Activated T-cell treated with anti-CD3 and anti-CD28 coated beads, Interleukin-2, amount 50 U/mL, for 24 hours (primary cell): ENCODE results near the gene FBXW8.
A peak's percentile ranks its signal among the peaks of the same experiment; 100 is the strongest.

Experiments used
- DNase-seq: peaks from one replicate; pipeline ENCODE4 v3.0.0-alpha.2; 2020
- H3K27ac Mint-ChIP-seq: 2 replicates; pipeline ENCODE4 v1.8.0; 2020; ENCODE audit warnings: mild to moderate bottlenecking, mixed read lengths
- H3K27me3 Mint-ChIP-seq: 2 replicates; pipeline ENCODE4 v1.8.0; 2020; ENCODE audit warnings: mixed read lengths
- H3K36me3 Mint-ChIP-seq: 2 replicates; pipeline ENCODE4 v1.8.0; 2020; ENCODE audit warnings: low read depth, mixed read lengths
- H3K4me1 Mint-ChIP-seq: 2 replicates; pipeline ENCODE4 v1.8.0; 2020; ENCODE audit warnings: low read depth, mixed read lengths
- H3K4me3 Mint-ChIP-seq: 2 replicates; pipeline ENCODE4 v1.8.0; 2020; ENCODE audit warnings: mild to moderate bottlenecking, moderate library complexity, mixed read lengths
- H3K9me3 Mint-ChIP-seq: 2 replicates; pipeline ENCODE4 v1.8.0; 2020; ENCODE audit warnings: mixed read lengths

Gene FBXW8

DNA sequence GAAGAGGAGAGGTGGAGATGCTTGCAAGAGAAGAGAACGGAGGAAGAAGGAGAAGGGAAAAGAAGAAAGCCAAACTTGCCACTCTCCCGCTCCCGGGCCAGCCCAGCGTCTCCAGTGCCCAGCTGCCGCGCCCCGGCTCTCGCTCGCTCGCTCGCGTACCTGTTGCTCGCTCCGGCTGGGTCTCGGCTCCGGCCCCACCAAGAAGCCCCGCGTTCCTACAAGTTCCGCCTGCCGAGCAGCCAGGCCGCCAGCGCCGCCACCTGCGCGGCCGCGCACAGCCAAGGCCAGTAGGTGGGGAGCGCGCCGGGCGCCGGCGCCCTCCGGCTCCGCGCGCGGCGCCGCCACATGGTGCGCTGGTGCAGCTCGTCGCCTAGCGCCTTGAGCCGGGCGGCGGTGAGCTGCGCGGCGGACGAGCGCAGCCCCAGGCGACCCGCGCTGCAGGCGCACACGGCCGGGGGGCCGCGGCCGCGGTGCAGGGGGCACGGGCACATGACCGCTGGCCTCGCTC is 29.9 kb upstream of the FBXW8 start:
- Mint-ChIP-seq H3K36me3 (no peaks in the 10 kb centered on the region), H3K27ac (no peak overlapping the region), H3K9me3 (no peaks in the 10 kb centered on the region), H3K4me3 (peak overlapping the region; percentile 69), H3K27me3 (peaks cover 74% of the 10 kb centered on the region), H3K4me1 (peaks cover 35% of the 10 kb centered on the region)
- DNase-seq: peak; percentile 63

DNA sequence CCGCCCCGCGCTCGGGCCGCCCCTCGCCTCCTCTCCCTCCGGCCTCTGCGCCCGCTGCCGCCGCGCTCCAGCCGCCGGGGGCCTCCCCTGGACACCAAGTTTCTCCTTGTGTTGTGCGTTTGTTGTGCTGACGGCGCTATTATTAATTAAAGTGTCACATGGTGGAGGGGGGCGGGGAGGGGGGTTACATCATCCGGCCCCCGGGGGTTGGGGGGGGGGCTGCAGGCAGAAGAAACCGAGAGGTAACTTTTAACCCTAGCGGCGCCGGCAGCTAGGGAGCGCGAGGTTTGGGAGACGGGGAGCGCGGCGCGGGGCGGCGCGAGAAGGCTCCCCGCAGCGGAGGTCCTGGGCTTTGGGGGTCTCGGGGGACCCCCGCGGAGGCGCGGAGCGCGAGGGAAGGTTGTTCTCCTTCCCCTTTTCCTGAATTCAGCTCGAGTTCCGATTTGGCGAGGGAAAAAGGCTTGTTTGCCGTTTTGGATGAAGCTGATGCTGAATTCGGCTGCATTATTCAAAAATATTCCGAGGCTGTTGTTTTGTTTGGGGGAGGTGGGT is 29.3 kb upstream of the FBXW8 start, which contains the start of gene HRK:
TSS of gene HRK (minus strand) at position 117 of the 552 bp plus-strand sequence. CDS start 134 bp downstream, outside the sequence.
- Mint-ChIP-seq H3K9me3 (no peaks in the 10 kb centered on the region), H3K4me3 (peak within 1 kb of the TSS; percentile 69), H3K27ac (no peak within 1 kb of the TSS), H3K4me1 (peaks cover 35% of the 10 kb centered on the region), H3K27me3 (peaks cover 69% of the 10 kb centered on the region), H3K36me3 (no peaks in the 10 kb centered on the region)
- DNase-seq: no peak

DNA sequence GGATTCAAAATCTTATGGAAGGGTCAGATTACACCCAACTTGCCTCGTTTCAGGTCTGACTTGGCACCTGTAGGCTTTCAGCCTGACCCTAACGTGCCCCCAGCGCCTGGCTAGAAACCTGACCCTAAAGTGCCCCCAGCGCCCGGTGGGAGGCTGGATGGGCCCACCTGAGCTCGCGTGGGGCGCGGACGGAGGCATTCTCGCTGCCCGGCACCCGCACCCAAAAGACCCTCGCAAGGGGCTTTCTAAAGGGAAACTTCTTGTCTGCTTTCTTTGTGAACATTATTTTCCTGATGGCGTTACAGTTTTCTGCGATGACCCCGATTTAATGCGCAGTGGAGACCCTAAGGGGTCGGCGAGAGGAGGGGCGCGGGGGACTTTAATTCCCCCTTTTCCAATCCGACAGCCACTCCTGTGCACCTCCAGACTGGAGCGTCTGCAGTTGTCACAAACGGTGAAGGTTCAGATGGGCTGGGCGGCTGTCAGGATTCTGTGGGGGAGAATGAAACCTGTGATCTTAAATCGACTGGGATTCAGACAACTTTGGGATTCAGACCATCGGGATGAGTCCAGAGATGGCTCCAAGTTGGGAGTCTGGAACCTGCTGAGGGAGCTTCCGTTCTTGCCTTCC is 28.8 kb upstream of the FBXW8 start:
- Mint-ChIP-seq H3K4me1 (peaks cover 35% of the 10 kb centered on the region), H3K27me3 (peaks cover 67% of the 10 kb centered on the region), H3K4me3 (peak overlapping the region; percentile 57), H3K36me3 (no peaks in the 10 kb centered on the region), H3K9me3 (no peaks in the 10 kb centered on the region), H3K27ac (no peak overlapping the region)
- DNase-seq: no peak

DNA sequence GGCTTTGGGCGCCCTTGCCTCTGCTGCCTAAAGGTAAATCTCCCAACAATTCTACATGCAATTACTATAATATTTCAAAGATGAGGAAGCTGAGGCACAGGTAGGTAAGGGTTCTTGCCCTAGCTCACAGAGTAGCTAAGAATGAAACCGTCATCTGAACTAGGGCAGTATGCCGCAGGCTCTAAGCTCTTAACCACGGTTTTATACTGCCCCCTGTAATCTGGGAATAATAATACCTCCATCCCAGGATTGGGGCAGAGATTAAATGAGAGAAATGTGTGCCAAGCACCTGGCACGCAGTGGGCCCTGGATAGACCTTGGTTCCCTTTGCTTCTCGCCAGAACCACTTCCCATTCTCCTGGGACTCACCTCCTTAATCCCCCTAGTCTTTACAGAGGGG is 28.0 kb upstream of the FBXW8 start:
- Mint-ChIP-seq H3K36me3 (no peaks in the 10 kb centered on the region), H3K4me1 (peaks cover 35% of the 10 kb centered on the region), H3K27me3 (peaks cover 65% of the 10 kb centered on the region), H3K27ac (no peak overlapping the region), H3K9me3 (no peaks in the 10 kb centered on the region), H3K4me3 (no peak overlapping the region)
- no peak for DNase-seq

DNA sequence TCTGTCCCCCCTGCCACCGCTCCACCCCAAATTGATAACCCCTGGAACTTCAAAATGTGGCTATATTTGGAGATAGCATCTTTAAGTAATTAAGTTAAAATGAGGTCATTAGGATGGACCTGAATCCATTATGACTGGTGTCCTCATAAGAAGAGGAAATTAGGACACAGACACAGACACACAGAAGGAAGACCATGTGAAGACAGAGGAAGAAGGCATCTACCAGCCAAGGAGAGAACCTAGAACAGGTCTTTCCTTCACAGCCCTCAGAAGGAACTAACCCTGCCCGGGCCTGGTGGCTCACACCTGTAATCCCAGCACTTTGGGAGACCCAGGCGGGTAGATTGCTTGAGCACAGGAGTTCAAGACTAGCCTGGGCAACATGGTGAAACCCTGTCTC is 25.9 kb upstream of the FBXW8 start:
- no peaks in the 10 kb centered on the region for H3K36me3 Mint-ChIP-seq
- no peak overlapping the region for H3K4me3 Mint-ChIP-seq
- no peak overlapping the region for H3K27ac Mint-ChIP-seq
- peaks cover 49% of the 10 kb centered on the region for H3K27me3 Mint-ChIP-seq
- peaks cover 19% of the 10 kb centered on the region for H3K4me1 Mint-ChIP-seq
- DNase-seq: no peak
- no peaks in the 10 kb centered on the region for H3K9me3 Mint-ChIP-seq

DNA sequence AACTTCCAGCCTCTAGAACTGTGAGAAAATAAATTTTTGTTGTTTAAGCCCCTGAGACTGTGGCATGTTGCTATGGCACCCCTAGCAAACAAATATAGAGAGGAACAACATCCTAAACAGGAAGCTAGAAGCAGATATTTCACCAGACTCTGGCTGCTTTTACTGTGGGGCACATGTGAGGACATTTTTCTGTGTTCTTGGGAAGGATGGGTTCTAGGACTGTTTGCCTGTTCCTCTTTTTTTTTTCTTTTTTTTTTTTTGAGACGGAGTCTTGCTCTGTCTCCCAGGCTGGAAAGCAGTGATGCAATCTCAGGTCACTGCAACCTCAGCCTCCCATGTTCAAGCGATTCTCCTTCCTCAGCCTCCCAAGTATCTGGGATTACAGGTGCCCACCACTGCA is 25.3 kb upstream of the FBXW8 start:
- Mint-ChIP-seq H3K9me3 (peaks cover 2% of the 10 kb centered on the region), H3K4me3 (no peak overlapping the region), H3K36me3 (no peaks in the 10 kb centered on the region), H3K4me1 (peaks cover 13% of the 10 kb centered on the region), H3K27ac (no peak overlapping the region), H3K27me3 (peaks cover 43% of the 10 kb centered on the region)
- no peak for DNase-seq

DNA sequence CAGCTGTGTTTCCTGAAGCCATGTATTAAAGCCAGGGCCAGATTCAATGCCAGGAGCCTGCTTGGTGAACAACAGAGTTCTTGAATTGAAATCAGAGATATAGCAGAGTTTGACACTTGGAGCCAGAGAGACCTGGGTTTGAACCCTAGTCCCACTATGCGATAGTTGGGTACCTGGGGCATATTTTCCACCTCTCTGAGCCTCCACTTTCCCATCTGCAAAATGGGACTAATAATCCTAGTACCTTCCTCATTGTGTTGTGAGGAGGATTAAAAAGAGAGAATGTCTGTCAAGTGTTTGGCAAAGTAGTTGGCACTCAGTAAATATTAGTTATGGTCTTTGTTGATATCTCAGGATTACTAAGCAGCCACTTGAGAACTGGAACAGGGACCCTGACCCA is 23.5 kb upstream of the FBXW8 start:
- Mint-ChIP-seq H3K4me3 (no peak overlapping the region), H3K27ac (no peak overlapping the region), H3K36me3 (no peaks in the 10 kb centered on the region), H3K4me1 (peaks cover 4% of the 10 kb centered on the region), H3K27me3 (peaks cover 32% of the 10 kb centered on the region), H3K9me3 (peaks cover 2% of the 10 kb centered on the region)
- DNase-seq: no peak

DNA sequence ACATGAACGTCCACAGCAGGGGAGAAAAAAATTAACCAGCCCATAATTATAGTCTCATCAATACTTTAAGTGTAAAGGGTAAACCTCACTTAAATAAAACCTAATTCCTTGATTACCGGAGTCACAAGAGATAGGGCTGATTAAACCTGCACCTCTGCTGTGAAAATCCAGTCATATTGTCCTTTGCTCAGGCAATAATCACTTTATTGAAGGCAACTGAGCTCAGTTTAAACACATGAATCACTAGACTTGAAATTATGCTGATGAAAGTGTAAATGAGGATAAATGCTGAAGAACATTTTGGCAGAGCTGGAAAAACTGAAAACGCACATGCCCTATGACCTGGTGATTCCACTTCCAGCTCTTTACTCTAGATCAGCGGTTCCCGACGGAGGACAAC is 22.9 kb upstream of the FBXW8 start:
- no peak for DNase-seq
- H3K4me1 Mint-ChIP-seq: no peaks in the 10 kb centered on the region
- no peaks in the 10 kb centered on the region for H3K36me3 Mint-ChIP-seq
- peaks cover 2% of the 10 kb centered on the region for H3K9me3 Mint-ChIP-seq
- H3K4me3 Mint-ChIP-seq: no peak overlapping the region
- H3K27me3 Mint-ChIP-seq: peaks cover 26% of the 10 kb centered on the region
- no peak overlapping the region for H3K27ac Mint-ChIP-seq

DNA sequence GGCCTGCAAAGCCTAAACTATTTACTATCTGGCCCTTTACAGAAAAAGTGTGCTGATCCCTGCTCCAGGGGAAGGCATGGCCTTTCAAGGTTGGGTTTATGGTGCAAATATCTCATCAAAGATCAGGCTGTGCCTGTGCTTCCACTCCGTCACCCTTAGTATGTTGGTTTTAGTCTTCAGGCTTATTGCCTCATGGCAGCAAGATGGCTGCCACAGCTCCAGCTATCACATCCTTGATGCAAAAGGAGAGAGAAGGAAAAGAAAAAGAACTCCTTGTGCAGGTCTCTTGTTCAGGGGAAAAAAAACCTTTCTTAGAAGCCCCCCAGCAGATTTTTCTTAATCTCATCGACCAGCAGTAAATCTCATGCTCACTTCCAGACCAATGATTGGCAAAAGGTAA is 20.4 kb upstream of the FBXW8 start:
- no peak for DNase-seq
- peaks cover 13% of the 10 kb centered on the region for H3K27me3 Mint-ChIP-seq
- peaks cover 2% of the 10 kb centered on the region for H3K9me3 Mint-ChIP-seq
- no peaks in the 10 kb centered on the region for H3K4me1 Mint-ChIP-seq
- no peak overlapping the region for H3K4me3 Mint-ChIP-seq
- H3K36me3 Mint-ChIP-seq: no peaks in the 10 kb centered on the region
- no peak overlapping the region for H3K27ac Mint-ChIP-seq

DNA sequence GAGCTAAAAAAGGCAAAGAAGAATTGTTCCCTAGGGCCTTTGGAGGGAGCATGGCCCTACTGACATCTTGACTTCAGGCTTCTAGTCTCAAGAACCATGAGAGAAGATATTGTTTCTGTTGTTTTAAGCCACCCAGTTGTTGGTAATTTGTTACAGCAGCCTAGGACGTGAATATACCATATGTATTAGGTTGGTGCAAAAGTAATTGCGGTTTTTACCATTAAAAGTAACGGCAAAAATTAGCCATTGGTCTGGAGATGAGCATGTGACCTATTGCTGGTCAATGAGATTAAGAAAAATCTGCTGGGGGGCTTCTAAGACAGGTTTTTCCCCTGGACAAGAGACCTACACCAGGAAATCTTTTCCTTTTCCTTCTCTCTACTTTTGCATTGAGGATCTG is 19.7 kb upstream of the FBXW8 start:
- Mint-ChIP-seq H3K4me1 (no peaks in the 10 kb centered on the region), H3K9me3 (peaks cover 2% of the 10 kb centered on the region), H3K27ac (no peak overlapping the region), H3K36me3 (no peaks in the 10 kb centered on the region), H3K4me3 (no peak overlapping the region), H3K27me3 (peaks cover 13% of the 10 kb centered on the region)
- no peak for DNase-seq

DNA sequence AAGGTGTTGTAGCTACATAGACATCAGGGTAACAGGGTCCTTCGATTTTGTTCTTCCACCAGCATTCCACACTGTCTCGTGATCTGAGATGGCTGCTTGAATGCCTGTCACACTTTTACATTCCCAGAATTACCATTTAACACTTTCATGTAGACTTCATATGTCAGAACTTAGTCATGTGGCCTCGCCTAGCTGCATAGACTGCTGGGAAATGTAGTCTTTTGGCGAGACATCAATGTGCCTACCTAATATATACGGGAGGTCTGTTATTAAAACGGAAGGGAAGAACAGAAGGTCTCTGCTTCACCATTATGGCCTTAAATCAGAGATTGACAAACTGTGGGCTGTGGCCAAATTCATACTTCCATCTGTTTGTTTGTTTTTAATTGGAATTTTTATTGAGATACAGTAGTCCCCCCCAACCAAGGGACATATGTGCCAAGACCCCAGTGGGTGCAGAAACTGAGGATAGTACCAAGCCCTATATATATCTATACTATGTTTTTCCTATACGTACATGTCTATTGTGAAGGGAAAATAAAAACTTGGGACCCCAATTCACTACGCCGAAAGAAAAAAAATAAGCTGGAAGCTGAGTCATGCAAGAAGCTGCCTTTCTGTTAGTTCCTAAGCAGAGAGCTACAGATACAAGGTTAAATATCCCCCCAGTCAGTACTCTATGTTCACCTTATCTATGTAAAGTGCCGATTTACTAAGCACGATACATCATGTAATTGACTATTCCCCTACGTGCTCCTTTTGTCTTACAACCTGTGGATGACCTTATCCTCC is 18.2 kb upstream of the FBXW8 start:
- DNase-seq: no peak
- no peaks in the 10 kb centered on the region for H3K4me1 Mint-ChIP-seq
- H3K27ac Mint-ChIP-seq: no peak overlapping the region
- H3K27me3 Mint-ChIP-seq: peaks cover 6% of the 10 kb centered on the region
- no peak overlapping the region for H3K4me3 Mint-ChIP-seq
- H3K36me3 Mint-ChIP-seq: no peaks in the 10 kb centered on the region
- peaks cover 2% of the 10 kb centered on the region for H3K9me3 Mint-ChIP-seq

DNA sequence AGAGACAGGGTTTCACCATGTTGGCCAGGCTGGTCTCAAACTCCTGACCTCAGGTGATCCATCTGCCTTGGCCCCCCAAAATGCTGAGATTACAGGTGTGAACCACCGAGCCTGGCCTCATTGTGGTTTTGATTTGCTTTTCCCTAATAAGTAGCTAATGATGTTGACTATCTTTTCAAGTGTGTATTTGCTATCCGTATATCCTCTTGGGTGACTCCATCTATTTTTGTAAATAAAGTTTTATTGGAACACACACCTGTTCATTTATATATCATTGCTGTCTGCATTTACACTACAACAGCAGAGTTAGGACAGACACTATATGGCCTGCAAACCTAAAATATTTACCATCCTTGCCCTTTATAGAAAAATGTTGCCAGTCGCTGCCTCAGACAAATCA is 15.8 kb upstream of the FBXW8 start:
- peaks cover 2% of the 10 kb centered on the region for H3K9me3 Mint-ChIP-seq
- DNase-seq: no peak
- no peak overlapping the region for H3K4me3 Mint-ChIP-seq
- H3K36me3 Mint-ChIP-seq: no peaks in the 10 kb centered on the region
- H3K4me1 Mint-ChIP-seq: no peaks in the 10 kb centered on the region
- peaks cover 14% of the 10 kb centered on the region for H3K27me3 Mint-ChIP-seq
- H3K27ac Mint-ChIP-seq: no peak overlapping the region

DNA sequence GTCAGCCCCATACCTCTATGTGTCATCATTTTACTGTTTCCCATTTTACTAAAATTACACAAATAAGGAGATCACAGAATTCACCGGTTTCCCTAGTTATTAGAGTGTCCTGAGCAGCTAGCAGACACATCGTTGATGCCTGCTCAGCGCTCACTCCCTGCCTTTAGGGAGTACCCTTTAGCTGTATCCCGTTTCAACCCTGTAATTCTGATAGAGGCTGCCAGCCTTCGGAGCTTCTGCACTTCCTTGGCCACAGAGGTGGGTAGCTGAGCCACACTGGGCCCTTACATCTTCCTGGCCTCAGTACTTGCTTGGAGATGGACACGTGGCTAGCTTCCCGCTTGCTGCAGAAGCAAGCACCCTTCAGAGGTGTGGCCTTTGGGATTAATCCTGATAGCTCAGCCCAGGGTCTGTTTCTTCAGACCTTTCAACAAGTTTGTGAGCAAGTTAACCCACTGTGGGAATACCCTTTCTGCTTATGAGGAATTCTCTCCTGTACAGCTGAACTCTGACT is 14.3 kb upstream of the FBXW8 start:
- Mint-ChIP-seq H3K9me3 (no peaks in the 10 kb centered on the region), H3K27ac (no peak overlapping the region), H3K27me3 (peaks cover 23% of the 10 kb centered on the region), H3K36me3 (no peaks in the 10 kb centered on the region), H3K4me1 (no peaks in the 10 kb centered on the region), H3K4me3 (no peak overlapping the region)
- no peak for DNase-seq

DNA sequence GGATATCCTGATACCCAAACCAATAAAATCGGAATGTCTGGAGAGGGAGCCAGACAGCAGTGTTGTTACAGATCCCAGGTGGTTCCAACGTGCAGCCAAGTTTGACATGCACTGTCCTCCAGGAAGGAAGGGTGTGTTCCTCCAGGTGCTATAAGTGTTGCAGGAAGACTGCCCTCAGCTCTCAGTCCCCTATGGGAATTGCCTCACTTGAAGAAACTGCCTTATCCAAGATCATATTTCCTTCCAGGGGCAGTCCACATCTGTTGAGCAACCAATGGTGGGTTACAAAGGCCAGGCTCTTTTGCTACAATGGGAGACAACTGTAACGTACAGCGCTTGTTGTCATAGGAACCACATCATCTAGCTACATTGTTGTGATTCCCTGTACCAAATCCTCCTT is 13.3 kb upstream of the FBXW8 start:
- peaks cover 30% of the 10 kb centered on the region for H3K27me3 Mint-ChIP-seq
- no peaks in the 10 kb centered on the region for H3K36me3 Mint-ChIP-seq
- H3K27ac Mint-ChIP-seq: no peak overlapping the region
- no peaks in the 10 kb centered on the region for H3K4me1 Mint-ChIP-seq
- DNase-seq: no peak
- H3K9me3 Mint-ChIP-seq: no peaks in the 10 kb centered on the region
- H3K4me3 Mint-ChIP-seq: no peak overlapping the region

DNA sequence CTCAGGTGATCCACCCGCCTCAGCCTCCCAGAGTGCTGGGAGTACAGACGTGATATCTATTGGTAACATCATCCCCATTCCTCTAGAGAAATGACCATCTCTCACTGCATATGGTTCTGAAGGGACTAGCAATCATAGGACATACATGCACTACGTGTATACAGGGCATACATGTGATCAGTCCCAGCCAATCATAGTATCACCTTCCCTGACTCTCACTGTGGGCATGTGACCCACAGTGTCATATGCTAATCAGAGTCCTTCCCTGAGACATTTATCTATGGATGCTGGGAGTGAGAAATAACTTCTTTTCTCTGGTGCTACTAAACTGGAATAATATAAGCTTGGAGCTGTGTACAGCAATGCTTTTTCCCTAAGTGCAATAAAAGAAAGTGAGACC is 12.1 kb upstream of the FBXW8 start:
- no peak overlapping the region for H3K4me3 Mint-ChIP-seq
- H3K4me1 Mint-ChIP-seq: no peaks in the 10 kb centered on the region
- peaks cover 32% of the 10 kb centered on the region for H3K27me3 Mint-ChIP-seq
- no peak for DNase-seq
- no peaks in the 10 kb centered on the region for H3K9me3 Mint-ChIP-seq
- no peak overlapping the region for H3K27ac Mint-ChIP-seq
- H3K36me3 Mint-ChIP-seq: no peaks in the 10 kb centered on the region
